GM21737 (cell line): ENCODE results near the gene DNAH6.
"Not testable (repeated sequence)": the region's sequence is repeated elsewhere in the genome, so short reads cannot be mapped to it uniquely, and the experiment has no call there.

Experiments used
- ATAC-seq: cut with Tn5 transposase; IDR thresholded peaks from one replicate; pipeline ENCODE4 v1.9.1; 2021; ENCODE audit warnings: mild to moderate bottlenecking, moderate library complexity; ENCODE audit not compliant: unreplicated experiment

DNAH6 gene, protein sequence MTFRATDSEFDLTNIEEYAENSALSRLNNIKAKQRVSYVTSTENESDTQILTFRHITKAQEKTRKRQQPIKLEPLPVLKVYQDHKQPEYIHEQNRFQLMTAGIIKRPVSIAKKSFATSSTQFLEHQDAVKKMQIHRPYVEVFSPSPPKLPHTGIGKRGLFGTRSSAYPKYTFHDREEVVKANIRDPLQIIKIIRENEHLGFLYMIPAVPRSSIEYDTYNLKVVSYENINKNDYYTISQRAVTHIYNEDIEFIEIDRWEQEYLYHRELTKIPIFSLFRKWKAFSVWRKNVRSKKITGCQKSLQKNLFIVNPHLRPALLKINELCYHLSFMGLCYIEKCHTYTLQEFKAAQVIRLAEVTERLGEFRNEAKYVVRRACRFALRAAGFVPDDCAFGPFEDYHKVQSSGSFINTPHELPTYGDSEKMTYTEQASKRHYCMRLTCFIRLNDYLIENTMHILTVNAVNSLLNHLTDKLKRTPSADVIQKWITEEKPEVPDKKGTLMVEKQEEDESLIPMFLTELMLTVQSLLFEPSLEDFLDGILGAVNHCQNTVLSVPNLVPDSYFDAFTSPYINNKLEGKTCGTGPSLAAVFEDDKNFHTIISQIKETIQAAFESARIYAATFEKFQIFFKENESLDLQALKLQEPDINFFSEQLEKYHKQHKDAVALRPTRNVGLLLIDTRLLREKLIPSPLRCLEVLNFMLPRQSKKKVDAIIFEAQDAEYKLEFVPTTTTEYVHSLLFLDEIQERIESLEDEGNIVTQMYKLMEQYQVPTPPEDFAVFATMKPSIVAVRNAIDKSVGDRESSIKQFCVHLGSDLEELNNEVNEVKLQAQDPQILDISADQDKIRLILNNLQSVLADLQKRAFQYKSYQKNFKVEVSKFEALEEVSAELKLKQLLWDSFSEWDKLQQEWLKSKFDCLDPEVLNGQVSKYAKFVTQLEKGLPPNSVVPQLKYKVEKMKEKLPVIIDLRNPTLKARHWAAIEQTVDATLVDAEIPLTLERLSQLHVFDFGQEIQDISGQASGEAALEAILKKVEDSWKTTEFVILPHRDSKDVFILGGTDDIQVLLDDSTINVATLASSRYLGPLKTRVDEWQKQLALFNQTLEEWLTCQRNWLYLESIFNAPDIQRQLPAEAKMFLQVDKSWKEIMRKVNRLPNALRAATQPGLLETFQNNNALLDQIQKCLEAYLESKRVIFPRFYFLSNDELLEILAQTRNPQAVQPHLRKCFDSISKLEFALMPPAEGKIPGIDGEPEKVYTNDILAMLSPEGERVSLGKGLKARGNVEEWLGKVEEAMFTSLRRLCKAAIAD (N-terminal part only)

DNA sequence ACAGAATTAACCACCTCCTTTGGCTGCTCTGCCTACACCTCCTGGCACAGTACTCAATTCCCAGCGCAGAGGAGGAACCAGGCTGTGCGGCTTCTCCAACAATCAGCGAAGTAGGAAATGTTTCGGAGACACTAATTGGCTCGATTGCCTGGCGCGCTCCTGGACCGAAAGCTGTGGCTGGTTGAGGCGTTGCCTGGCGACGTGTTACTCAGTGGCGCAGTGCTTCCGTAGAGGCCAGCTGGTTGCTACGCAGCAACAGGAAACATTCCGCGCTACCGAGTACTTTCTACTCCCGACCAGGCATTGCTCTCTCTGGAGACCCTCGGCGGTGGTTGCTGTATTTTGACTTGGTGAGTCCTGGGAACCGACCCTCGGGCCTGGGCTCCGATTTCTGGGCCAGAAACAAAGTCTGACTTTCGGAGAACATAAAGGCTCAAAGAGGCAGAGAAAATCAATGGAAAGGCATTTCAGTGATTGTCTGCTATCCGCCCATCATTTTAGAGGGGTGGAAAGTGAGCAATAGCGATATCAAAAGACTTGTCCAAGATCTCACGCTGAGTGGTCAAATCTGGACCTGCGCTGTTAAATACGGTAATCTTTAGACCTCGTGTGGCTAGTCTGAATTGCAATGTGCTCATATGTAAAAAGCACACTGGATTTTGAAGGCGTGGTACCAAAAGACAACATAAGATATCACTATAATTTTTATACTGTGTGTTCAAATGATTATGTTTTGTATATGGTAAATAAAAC, at the start of gene DNAH6:
Gene DNAH6, plus strand, starts transcription at position 265 of the 753 bp plus-strand sequence. CDS start 1,329 bp downstream, outside the sequence.
- peak; percentile 98 for ATAC-seq

DNA sequence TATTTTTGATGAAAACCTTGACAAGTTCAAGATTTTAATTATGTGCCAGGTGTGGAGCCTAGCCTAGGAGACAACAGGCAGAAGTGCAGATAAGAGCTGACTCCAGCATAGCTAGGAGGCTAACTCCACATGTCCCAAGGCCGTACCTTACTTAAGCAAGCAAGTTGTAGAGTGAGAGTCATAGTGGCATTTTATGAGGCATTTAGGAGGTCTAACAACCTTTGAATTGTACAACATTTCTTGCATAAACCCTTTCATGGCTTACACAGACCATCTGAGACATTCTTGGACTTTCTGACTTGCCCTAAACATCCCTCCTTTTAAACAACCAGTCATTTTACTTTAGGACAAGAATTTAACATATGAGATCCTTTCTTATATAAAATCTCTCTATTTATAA, 48.9 kb upstream of the DNAH6 start:
- no peak for ATAC-seq

DNA sequence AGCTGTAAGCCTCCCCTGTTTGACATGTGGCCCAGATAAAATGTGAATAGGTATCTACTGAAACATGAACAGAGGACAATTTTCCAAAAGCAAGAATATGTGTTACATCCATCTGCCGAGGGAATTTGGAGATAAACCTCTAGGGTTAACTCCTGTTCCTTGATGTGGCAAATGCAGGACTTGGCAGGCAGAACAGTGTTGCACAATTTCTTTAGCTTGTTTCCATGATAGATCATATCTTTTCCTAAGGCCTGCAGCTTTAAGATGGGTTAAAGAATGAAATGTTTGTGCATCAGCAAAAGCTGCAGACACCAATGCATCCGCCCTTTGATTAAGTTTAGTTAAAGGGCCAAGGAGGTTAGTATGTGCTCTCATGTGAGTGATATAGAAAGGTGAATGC, 43.9 kb upstream of the DNAH6 start:
- ATAC-seq: not testable (repeated sequence)

DNA sequence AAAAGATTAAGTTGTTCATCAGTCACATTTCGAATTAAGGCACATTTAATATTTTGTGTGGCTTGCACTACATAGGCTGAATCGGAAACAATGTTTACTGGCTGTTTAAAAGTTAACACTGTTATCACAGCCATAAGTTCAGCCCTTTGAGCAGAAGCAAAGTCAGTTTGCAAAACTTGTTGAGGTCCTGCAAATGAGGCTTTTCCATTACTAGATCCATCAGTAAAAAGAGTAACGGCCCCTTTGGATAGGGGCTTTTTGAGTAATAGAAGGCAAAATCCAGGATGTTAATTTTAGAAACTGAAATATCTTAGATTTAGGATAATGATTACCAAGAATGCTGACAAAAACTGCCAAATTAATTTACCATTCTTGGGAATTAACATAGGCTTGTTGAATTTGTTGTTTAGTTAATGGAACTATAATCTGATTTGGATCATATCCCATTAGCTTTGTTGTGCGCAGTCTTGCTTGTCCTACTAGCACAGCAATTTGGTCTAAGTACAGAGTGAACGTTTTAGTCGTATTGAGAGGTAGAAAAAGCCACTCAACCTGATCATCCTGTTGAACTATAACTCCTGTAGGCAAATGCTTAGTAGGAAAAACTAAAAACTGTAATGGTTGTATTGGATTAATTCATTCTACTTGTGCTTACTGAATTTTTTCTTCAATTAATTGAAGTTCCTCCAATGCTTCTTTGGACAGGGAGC, 43.3 kb upstream of the DNAH6 start:
- no peak for ATAC-seq

DNA sequence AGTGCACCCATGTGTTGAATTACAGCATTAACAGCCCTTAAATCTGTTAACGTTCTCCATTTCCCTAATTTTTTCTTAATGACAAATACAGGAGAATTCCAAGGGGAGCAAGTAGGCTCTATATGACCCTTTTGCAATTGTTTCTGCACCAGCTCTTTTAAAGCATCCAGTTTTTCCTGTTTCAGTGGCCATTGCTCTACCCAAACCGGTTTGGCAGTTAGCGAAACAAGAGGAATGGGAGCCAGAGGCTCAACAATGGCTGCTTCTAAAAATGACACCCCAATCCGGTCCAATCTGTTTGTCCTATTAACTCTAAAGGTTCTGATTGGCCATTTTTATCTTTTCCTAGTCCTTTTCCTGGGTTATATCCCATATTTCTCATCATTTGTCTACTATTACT, 42.1 kb upstream of the DNAH6 start:
- ATAC-seq: no peak

DNA sequence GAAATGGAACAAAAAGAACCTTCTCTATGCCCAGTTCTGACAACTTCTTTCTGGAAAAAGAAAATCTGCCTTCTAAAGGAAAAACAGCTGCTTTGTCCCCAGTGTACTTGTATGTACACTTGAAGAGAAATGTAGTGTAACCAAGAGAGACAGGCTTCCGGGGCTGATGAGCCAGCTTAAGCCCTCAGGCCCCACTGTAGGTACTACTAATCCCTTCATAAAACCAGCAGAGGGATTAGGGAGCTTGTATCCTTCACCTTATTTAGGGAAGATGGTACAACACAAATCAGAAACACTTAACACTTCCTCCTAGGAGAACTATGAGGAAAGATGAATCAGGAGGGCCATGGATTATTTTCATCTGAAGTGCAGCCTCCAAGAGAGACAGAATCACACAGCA, 38.4 kb upstream of the DNAH6 start:
- no peak for ATAC-seq

DNA sequence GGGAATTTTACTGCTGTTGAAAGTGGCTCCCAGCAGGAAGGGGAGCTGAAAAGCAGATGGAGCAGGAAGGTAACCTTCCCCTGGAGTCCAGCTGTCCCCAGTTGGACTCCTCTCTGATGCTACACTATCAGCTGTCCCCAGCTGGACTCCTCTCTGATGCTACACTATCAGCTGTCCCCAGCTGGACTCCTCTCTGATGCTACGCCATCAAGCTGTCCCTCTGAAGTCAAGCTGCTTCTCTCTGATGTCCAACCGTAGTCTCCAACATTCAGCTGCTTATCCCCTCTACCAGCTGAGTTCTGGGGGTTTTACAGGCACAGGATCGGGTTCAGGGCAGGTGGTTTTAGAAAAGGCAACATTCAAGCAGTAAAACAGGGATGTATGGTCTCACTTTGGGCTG, 37.4 kb upstream of the DNAH6 start:
- ATAC-seq: no peak

DNA sequence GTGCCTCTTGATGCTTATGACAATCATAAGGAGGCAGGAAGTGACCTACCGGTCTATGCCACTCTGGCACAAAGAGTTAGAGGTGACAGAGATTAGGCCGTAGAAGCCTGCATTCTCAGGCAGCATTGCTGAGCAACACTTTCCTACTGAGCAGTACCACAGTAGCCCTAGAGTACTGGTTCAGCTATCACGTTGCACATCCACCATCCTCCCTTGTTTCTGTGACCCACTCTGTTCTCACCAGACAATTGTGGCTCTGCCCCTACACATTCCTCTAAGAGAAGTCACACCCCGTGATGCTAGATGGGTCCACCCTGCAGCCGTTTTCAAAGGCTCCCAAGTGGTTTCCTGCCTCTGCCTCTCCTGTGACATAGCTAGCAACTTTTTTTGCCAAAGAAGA, 34.6 kb upstream of the DNAH6 start:
- ATAC-seq: no peak

DNA sequence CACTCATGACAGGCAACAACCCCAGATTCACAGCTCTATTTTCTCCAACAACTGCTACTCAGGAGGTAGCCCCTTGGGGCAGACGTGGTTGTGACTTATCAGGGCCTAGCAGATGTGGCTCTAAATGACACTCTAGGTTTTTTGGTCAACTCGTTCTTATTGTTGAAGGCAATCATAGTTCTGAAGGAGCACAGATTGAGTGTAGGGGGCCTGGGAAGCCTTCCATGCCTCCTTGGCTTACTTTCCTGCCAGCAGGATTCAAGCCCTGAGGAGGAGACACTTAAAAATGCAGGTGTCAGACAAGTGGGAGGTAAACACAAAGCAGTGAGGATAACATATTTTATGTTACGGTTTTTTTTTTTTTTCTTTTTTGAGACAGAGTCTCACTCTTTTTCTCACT, 33.7 kb upstream of the DNAH6 start:
- ATAC-seq: no peak

DNA sequence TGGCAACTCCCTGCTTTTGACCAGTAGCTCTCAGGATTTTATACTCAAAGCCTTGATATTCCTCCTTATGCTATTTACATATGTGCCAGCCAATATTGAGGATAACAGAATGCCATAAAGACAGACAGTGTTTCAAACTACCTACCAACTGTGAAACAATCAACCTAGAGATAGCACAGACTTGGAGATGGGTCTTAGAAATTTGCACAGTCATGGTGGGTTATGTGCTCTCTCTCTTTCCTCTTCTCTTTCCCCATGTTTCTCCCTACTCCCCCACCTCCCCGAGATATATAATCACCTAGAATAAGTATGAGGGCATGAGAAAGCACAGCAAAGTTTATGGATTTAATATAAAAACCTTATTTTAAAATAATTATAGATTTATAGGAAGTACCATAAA, 33.0 kb upstream of the DNAH6 start:
- no peak for ATAC-seq

DNA sequence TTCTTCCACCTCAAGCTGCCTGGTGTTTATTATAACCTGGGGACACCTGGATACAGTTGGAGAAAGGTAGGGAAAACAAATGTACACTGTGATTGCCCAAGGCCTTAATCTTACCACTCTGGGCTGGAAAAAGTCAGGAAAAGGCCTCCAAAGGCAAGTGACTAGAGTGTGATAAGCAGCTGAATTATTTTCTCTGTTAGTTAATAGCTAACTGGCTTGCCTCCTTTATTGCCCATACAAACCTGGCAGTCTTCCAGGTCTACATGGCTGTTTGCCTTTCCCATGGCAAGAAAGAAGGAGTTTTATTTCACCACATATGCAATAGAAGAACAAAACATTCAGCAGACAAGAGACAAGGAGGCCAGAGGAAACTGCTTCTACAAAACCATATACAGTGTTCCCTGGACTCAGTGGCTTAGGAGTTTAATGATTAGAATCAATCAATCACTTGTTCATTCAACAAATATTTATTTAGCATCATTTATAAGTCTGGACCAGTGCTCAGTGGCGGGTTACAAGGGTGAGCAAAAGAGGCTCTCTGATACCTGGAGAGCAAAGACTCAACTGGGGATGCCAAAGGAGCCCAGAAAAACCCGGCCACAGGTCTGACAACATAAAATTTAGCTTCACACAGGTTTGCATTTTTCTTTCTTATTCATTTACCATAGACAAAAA, 29.7 kb upstream of the DNAH6 start:
- no peak for ATAC-seq

DNA sequence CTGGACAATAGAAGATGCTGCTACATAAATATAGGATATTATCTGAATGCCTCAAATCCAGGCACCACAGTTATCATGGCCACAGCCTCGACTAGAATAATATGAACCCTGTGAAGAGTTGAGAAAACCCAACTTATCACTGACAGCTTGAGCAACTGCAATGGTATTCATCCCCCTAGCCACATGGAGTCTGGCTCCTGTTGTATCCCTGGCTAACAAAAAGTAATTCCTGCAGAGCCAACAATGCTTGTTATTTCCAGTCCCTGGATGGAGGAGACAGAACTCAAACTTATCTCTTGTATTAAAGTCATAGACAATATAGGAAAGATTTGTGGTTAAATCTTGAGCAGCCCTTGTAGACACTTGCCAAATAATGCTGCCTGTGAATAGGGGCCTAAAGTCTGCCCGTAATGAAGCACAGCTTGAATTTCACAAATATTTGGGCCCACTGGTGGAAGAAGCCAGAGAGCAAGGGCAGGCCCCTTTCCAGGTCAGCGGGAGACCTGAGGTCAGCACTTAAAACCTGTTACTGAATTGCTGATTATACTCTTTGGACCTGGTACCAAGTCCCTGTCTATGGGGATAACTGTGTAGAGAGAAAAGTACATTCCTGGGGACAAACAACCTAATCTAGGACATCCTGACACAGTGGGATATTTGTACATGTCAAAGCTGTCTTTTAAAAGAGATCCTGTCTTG, 28.9 kb upstream of the DNAH6 start:
- no peak for ATAC-seq

DNA sequence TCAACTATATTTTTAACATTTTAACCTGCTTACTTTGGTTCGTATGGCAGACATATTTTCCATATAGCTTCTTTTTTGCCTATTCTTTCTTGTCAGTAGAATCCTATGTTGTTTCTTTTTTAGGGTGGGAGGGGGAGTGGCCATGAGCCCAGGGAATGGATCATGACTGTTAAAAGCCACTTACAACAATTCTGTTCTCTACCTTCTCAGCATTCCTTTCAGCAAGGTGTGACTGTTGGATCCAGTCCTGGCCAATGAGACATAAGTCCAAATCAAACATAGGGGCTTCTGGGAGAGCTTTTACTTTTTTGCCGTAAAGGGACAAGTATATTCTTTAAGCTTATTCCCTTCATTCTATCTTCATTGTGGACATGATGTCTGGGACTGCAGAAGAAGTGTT, 25.0 kb upstream of the DNAH6 start:
- ATAC-seq: no peak

DNA sequence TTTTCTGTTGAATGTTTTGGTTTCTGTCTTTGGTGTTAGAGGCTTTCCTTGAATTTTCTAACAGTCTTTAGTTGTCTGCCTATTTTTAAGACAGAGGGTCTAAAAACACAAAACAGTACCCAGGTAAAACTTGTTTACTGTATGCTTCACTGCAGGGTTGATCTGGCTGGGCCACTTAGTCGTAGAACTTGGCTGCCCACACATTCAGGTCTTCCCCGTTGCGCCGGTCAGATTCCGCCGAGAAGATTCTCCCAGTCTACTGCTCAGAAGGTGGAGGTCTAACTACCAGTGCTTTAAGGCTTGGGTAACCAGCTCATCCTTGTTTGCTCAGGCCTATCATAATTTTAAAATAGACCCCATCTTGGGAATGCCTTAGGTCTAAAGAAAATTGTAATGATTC, 24.6 kb upstream of the DNAH6 start:
- no peak for ATAC-seq

DNA sequence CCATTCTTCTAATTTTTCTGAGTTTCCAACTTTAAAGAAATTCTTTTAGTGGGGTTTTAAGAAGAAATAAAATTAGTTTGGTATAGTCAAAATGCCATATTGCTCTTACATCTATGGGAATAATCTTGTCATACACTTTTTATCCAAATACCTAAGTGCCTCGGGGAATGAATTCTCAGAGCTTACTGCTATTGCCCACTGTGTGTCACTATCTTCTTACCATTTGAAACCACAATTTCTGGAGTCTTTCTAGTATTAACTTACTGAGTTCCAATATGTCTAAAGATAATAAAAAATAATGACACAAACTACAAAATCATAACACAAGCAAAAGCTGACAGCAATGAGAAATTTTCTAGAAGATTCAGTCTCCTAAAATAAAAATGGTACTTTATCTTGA, 23.7 kb upstream of the DNAH6 start:
- ATAC-seq: no peak

DNA sequence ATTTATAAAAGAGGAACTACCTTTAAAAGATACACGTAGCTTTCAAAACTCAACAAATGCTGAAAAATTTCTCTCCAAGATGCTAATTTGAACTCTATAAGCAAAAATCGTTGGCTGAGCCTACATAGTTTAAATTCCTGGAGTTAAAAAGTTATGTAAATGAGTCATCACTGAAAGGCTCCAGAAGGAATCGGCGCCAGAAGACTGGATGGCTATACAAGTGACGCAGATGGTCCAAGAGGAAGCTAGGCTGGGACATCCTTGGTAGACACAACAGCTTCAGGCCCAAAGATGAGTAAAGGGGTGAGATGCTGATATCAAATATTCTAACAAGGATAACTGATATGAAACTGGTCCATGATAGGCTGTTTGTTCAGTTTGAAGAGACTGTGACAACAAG, 22.8 kb upstream of the DNAH6 start:
- ATAC-seq: no peak

DNA sequence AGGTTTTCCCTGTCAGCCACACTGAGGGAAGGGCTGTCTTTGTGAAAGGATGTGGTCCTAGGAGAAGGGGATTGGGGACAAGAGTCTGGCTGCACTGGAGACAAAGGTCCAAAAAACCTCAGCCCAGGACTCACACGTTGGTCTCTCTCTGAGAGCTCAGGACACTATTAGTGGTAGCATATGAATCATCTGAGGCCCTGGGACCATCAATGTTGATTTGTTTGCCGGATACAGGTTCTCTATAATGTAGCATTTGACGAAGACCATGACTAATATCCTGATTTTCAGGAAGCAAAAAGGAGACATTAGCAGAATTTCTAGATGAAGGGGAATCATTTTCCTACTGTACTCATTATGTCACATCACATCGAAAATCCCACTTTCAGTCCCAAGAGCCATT, 22.2 kb upstream of the DNAH6 start:
- ATAC-seq: no peak

DNA sequence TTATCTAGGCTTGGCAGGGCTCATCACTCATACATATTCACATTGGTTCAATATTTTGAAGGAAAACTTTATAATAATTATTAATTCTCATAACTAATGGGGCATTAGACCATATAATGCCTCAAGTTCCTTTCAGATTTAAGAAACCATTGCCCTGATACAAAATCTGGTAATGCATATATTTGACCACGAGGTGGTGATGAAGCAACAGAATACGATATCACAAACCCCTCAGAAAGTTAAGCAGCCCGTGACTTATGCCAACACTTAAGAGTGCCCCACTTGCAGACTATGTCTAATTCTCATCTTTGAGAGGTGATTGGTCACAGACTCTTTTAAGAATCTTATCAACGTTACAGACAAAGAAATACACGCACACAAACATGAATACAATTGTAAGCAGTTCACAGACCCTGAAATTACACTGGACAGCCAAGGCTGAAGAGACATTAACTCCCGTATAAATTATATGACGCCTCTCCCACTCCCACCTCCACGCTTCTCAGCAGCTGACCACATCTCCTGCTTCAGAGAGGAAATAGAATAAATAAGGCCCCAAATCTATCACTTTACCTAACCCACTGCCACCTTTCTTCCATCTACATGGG, 20.7 kb upstream of the DNAH6 start:
- peak; percentile 74 for ATAC-seq
